Measurements from ENCODE around the gene PDE6A. TPM values are rescaled to one million over a fixed set of nuclear protein-coding genes. Genes with fewer than 3 reads are reported as not detected.

Gene PDE6A
- total RNA-seq, 1 donor from 2014 or later = not detected

GRCh38 chr5:149922950-149923349 is 21.6 kb downstream of the PDE6A start:
- H3K27me3 ChIP-seq (ENCODE audit: low read depth) = no peaks in the 10 kb centered on the region
- DNase-seq (no peak), ATAC-seq (no peak)
- no peak for TF ChIP-seq CTCF (IDR thresholded peaks at IDR 0.05)
- no peaks in the 10 kb centered on the region for H3K4me1 ChIP-seq
- no peak overlapping the region for H3K4me3 ChIP-seq
- H3K9me3 ChIP-seq = no peaks in the 10 kb centered on the region
- intact Hi-C loops (cut with DNase I) = no loop called here
- H3K36me3 ChIP-seq = no peaks in the 10 kb centered on the region
- no peak overlapping the region for H3K27ac ChIP-seq

- Histone ChIP-seq H3K4me1 (no peaks in the 10 kb centered on the region), H3K36me3 (no peaks in the 10 kb centered on the region), H3K9me3 (no peaks in the 10 kb centered on the region), H3K4me3 (no peak overlapping the region), H3K27me3 (ENCODE audit: low read depth) (no peaks in the 10 kb centered on the region), H3K27ac (no peak overlapping the region)
- no peak for TF ChIP-seq CTCF (IDR thresholded peaks at IDR 0.05)
- intact Hi-C loops (cut with DNase I) = no loop called here
- DNase-seq = no peak
- ATAC-seq = no peak
Measured at GRCh38 chr5:149921597-149921996, 23.0 kb downstream of the PDE6A start.

GRCh38 chr5:149917073-149917676 is 27.4 kb downstream of the PDE6A start:
- no peak for TF ChIP-seq CTCF (IDR thresholded peaks at IDR 0.05)
- intact Hi-C loops (cut with DNase I) = no loop called here
- Histone ChIP-seq H3K36me3 (no peaks in the 10 kb centered on the region), H3K27ac (peak overlapping the region; percentile 10), H3K27me3 (ENCODE audit: low read depth) (no peaks in the 10 kb centered on the region), H3K4me3 (no peak overlapping the region), H3K9me3 (no peaks in the 10 kb centered on the region), H3K4me1 (no peaks in the 10 kb centered on the region)
- DNase-seq (no peak), ATAC-seq (peak; percentile 46 to 62)

- H3K36me3 ChIP-seq = no peaks in the 10 kb centered on the region
- intact Hi-C loops (cut with DNase I) = no loop called here
- peak; percentile 54 to 59 for ATAC-seq
- H3K4me1 ChIP-seq = no peaks in the 10 kb centered on the region
- H3K9me3 ChIP-seq = no peaks in the 10 kb centered on the region
- no peaks in the 10 kb centered on the region for H3K27me3 ChIP-seq (ENCODE audit: low read depth)
- DNase-seq = no peak
- H3K4me3 ChIP-seq = no peak overlapping the region
- TF ChIP-seq CTCF (IDR thresholded peaks at IDR 0.05) = no peak
- peak overlapping the region; percentile 10 for H3K27ac ChIP-seq
Measured at GRCh38 chr5:149916334-149917072, 28.1 kb downstream of the PDE6A start.

- Histone ChIP-seq H3K36me3 (no peaks in the 10 kb centered on the region), H3K27ac (no peak overlapping the region), H3K4me3 (no peak overlapping the region), H3K4me1 (no peaks in the 10 kb centered on the region), H3K27me3 (ENCODE audit: low read depth) (no peaks in the 10 kb centered on the region), H3K9me3 (no peaks in the 10 kb centered on the region)
- DNase-seq (no peak), ATAC-seq (peak; percentile 30 to 70)
- intact Hi-C loops (cut with DNase I) = no loop called here
- TF ChIP-seq CTCF (IDR thresholded peaks at IDR 0.05) = no peak
Measured at GRCh38 chr5:149915392-149916260, 29.0 kb downstream of the PDE6A start.

Measured in lower lobe of right lung (tissue), 2 donors.